ENCODE measurements around the gene SSC5D.

Gene SSC5D

DNA sequence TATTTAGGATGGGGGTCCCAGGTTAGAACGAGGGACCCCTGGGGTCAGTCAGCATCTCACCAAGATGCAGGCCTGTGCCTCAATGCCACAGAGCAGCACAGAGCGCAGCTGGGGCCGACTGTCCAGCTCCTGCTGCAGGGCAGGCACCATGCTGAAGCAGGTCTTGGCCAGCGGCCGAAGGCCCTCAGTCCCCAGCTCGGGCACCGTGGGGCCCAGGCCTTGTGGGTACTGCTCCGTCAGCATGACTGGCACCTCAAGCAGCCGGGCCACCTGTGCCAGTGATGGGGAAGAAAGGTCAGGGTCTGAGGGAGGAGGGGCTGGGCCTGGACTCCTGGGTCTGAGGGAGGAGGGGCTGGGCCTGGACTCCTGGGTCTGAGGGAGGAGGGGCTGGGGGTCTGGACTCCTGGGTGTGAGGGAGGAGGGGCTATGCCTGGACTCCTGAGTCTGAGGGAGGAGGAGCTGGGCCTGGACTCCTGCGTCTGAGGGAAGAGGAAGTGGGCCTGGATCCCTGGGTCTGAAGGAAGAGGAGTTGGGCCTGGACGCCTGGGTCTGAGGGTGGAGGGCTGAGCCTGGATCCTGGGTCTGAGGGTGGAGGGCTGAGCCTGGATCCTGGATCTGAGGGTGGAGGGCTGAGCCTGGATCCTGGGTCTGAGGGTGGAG is 32.5 kb upstream of the SSC5D start:
- no peak for DNase-seq

DNA sequence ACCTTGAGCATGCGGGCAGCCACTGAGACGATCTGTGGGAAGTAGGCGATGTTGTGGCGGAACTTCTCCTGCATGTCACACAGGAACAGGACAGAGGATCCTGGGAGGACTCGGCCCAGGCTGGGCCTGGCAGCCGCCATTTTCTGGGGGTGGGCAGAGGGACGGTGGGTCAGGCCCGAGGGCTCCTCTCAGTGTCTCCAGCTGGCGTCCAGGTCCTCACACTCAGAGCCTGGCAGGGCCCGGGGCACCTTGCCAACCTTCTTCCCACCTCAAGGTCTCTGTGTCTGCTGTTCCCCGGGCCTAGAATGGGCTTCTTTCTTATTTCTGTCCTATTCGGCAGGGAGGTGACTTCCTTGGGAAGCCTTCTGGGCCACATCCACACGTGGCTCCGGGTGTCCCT is 31.9 kb upstream of the SSC5D start:
- DNase-seq, result no peak

DNA sequence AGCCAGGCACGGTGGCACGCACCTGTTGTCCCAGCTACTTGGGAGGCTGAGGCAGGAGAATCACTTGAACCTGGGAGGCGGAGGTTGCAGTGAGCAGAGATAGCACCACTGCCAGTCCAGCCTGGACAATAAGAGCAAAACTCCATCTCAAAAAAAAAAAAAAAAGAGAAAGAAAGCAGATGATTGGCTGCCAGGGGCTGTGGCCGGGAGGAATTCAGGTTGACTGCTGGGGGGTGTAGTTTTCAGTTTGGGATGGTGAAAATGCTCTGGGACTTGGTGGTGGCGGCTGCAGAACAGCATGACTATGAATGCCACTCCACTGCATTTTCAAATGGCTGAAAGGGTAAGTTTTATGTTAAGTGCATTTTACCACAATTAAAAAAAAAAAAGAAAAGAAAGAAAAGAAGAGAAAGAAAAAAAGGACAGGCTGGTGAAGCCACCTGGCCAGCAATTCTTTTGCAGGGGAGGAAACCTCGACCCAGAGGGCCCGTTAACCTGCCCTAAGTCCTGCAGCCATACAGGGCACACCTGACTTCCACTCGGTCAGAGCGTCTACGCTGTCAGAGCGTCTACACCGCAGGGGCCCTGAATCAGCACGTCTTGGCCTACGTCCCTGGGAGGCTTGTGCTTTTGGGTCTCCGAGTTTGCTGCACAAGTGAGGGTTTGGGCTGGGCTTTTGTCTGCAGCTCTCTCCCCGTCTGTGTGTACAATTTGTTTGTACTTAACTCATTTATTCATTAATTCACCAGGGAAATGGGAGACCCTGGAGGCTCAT is 30.4 kb upstream of the SSC5D start:
- no peak for DNase-seq

DNA sequence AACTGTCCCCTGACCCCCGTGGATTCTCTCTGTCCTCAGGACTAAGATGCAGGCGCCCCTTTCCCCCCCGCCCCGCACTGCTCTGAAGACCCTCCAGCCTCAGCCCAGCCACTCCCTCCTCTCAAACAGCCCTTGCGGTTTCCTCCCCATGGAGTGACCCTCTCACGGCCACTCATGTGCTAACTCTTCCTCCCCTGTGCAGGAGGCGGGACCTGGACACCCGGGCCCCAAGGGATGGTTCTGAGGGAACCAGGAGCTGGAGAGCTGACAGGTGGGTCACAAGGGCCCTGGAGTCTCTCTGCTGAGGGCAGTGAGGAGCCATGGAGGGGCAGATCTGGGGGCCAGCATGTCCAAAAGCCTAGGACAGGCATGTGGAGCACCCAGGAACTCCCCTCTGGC is 28.7 kb upstream of the SSC5D start:
- DNase-seq, result no peak

DNA sequence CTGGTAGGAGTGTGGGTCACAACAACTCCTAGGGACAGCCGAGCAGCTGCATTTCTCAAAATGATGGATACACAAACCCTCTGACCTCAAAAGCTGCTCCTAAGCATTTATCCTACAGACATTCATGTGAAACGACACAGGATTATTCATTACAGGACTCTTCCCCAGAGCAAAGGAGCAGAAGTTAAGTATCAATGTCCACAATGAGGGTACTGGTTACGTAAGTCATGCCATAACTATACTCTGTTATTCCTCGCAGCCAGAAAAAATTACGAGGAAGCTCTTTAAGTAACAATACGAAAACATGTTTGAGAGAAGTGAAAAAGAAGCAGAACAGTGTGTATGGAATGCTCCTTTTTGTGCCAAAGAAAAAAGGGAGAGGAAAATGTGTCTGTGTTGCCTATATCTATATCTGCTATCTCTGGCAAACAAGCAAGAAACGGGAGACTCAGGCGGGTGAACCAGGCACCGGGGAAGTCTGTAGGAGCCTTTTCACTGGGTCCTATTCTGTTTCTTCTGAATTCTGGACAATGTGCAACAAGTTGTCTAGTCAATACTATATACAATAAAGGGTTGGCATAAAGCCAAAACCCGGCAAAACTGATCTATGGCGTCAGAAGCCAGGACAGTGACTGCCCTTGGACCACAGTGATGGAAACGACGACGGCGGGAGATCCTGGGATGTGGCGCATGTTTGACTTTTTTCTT is 28.1 kb upstream of the SSC5D start:
- DNase-seq, result peak; percentile 39

DNA sequence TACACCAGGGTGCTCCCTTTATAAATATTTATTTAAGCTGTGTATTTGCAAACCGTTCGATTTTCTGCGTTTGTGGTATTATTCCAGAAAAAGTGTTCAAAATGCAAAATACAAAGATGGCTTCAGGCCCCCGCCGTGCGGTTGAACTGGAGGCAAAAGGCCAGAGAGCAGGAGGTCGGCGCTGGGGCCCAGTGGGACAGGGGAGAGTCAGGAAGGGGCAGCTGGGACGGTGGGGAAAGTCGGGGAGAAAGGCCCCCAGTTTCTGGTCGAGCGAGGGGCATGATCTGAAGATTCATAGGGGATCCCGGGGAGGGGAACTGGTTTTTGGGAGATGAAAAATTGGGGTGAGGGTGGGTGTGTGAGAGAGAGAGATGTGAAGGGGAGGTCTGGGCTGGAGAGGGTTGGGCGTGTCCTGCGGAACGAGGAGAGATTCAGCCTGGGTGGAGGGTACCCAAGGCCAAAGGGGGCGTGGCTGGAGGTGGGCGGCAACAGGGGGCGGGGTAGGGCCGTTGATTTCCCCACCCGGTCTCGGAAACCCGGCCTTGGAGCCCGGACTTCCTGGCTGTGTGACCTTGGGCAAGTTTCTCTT is 27.5 kb upstream of the SSC5D start:
- peak; percentile 53 for DNase-seq

DNA sequence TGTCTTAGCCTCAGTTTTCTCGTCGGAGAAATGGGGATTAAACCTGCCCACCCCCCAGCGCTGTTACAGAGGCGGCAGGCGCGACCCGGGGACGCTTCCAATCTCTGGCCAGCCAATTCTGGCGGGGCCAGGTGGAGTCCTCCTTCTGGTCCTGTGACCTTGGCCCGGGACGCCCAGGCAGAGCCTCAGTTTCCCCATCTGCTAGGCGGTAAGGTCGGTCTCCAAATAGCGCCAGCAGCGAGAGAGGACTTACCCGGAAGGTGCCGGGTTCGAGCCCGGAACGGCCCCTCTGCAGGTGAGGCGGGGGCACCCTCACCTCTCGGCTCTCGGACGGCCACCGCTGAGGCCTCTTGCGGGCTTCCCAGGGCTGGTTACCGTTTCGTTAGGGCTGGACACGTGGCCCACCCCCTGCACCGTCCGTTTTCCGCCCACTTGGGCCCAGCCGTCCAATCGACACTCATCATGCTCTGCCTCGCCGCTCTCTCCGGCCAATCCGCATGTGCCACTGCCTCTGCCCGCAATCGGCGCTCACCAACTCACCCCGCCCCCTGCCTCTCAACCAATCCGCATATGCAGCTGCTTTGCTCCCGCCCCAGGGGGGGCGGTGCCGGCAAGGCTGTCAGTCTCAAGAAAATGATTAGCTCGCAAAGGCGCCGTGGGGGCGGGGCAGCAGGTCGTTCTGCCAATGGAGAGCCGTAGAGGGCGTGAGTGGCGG is 26.8 kb upstream of the SSC5D start, which contains the start of gene ISOC2:
Gene ISOC2 (minus strand): TSS at position 384 of the 715 bp plus-strand sequence. CDS start 5,156 bp downstream, outside the sequence.
- peak; percentile 92 for DNase-seq

DNA sequence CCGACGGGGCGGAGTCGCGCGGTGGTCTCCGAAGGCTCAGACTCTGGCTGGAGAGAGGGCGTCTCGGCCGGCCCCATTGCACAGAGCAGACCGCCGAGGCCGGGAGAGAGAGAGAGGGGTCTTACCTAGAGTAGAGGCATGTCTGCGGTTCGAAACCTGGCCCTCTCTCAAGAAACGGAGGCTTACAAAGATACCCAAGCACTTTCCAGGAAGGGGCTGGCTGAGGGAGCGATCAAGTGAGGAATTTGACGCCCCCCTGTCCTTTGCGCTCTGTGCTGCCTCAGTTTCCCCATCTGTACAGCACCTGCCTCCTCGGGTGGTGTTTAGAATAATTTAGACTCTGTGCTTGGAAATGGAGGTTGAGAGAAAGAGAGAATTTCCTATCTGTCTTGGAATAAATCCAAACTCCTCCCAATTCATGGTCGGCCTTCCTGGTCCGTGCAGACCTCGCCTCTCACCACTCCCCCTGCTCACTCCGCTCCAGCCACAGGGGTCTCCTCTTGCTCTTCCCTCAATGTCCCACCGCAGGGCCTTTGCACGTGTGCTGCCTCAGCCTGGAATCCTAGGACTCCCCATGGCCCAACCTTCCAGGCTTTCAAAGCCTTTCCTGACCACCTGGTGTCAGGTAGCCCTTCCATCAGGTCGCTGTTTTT is 26.1 kb upstream of the SSC5D start:
- no peak for DNase-seq

DNA sequence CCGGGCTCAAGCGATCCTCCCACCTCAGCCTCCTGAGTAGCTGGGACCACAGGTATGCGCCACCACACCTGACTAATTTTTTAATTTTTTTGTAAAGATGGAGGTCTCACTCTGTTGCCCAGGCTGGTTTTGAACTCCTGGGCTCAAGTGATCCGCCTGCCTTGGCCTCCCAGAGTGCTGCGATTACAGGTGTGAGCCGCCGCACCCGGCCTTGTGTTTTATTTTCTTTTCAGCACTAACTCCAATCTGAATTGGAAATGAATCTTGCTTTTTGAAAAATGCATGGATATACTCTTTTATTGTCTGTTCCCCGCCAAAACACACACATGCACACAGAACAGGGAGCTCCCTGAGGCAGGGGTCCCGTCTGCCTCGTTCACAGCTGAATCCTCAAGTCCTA is 25.5 kb upstream of the SSC5D start:
- no peak for DNase-seq

DNA sequence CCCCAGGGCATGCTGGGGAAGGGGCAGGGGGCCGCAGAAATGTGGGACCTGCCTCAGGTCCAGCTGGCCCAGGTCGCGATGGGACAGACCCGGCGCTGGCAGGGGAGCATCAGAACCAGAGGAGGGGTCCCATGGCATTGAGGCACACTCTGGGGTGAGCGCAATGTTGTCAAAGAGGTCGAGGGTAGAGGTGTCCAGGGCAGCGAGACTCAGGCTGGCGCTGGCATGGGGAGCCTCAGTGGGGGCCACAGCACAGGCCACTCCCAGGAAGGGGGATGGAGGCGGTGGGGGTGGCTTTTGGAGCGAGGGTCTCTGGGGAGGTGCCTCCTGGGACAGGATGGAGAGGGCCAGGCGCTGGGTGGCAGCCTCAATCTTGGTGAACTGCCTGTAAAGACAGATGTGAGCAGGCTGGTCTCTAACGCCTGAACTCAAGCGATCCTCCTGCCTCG is 24.6 kb upstream of the SSC5D start:
- DNase-seq, result no peak

DNA sequence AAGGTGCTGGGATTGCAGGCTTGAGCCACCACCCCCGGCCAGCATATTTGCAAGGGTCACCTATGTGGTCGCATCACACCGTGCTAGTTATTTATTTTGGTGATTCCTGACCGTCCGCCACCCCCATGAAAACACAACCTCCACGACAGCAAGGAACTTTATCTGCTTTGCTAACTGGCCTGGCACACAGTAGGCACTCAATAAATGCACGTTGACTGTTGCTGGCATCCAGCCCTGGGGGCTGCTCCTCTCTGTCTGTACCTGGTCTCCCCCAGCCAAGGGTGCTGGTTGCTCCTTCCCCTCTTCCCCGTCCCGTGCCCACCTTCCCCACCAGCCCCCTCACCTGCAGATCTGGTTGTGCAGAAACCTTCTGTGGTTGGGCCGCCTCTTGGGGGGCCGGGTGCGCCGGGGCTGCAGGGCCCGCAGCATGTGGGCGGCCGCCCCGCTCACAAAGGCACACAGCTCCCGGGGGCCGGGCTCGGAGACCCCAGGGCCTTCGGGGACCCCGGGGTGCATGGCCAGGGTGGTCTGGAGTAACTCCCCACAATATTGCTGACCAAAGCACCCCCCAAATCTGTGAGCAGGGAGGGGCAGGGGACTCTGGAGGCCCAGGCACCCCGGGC is 24.1 kb upstream of the SSC5D start:
- no peak for DNase-seq

DNA sequence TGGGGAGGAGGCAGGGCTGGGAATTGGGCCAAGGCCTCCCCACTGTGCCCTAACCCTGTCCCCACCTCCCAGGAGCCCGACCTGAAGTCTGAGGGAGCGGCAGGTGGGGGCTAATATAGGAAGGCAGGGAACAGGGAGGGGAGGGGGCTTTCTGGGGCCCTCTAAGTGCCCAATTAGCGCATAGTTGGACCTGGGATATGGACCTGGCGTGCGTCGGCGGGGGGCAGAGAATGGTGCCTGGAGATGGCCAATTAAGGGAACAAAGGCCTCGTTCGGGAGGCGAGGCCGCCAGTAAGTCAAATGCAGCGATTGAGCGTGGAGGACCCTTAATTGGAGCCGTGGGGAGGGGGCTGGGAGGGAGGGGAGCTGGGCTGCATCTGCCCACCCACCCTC is 23.6 kb upstream of the SSC5D start, which contains the start of gene C19orf85:
Gene C19orf85 (minus strand): TSS at position 90 of the 393 bp plus-strand sequence. CDS start 197 bp downstream, outside the sequence.
- DNase-seq, result no peak

DNA sequence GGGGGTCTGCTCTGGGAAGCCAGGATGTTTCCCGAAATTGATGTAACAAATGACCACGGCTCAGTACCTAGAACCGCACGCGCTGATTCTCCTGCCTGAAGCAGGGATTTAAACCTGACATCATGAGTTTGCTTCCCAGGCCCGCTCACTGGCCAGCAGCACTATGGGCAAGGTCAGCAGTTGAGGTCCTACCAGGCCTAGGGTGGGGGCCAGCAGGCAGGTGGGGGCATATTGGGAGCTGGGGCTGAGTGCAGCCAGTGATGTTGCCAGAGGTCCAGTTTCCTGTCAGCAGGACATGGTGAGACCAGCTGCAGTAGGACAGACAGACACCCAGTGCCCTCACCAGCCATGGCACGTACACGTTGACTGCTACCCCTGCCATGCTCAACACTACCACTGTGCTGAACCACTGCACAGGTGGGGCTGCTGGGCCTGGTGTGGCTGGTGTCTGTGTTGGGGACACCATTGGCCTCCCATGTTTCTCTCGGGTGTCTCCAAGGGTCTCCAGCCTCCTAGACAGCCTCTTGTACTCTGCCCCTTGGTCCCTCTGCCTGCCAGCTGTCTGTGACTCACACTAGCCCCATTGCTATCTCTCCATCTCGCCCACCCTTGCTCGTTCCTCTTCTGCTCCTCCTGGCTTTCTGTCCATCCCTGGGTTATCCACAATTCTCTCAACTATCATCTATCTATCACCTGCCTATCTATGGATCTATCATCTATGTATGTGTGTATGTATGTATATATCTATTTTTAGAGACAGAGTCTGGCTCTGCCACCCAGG is 22.6 kb upstream of the SSC5D start:
- no peak for DNase-seq

DNA sequence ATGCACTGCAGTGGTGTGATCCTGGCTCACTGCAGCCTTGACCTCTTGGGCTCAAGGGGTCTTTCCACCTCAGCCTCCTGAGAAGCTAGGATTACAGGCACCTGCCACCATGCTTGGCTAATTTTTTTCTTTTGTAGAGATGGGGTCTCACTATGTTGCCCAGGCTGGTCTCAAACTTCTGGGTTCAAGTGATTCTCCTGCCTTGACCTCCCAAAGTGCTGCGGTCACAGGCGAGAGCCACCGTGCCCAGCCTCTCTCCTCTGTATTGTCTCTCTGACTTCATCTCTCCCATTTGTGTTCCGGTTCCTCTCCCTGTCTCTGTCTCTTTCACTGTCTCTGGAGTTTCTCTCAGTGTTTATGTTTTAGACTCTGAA is 22.0 kb upstream of the SSC5D start:
- no peak for DNase-seq

DNA sequence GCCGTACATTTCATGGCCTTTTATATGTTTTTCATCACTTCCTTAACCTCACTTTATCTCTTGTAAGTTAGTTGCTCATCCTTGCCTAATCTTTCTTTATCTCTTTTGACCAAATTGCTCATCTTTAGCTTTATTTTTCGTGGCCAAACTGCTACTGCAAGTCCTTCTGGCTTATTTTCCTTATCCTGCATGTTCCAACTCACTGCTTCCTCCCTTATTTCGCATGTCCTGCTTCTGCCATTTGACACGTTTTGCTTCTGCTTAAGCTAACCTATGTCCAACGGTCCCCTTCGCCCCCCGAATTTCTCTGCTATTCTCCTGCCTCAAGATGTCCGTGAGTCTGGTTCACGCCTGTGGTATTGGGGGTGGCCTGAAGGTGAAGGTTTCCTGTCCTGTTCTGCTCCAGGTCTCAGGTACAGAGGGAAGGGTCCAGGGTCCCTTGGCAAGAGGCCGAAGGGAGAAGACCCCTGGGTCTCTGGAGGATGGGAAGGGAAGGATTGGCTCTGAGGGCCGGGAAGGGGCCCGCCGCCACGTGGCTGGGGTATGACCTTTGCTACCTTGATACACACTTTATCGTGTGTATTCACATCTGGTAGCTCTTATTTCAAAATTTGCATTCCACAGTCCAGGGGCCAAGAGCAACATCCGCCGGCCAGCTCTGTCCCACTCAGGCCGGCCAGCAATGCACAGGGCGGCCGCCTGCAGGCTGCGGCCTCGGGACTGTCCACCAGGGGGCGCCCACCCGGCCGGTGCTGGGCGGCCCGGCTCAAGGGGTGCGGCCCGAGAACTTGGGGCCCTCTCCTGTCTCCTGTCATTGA is 20.8 kb upstream of the SSC5D start:
- DNase-seq, result peak; percentile 73

DNA sequence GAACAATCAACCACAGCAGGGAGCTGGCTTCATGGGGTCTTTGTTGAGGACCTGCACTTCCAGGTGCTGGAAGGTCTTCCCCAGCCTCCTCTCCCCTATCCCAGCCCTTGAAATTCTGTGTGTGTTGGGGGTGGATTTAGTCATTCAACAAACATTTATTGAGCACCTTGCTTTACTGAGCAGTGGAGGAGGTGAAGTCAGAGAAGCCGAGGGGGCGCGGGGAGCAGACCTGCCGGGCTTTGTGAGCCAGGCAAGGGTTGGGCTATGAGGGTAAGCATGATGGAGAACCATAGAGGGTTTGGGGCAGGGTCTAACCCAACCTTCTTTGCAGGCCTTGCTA is 20.2 kb upstream of the SSC5D start:
- no peak for DNase-seq

DNA sequence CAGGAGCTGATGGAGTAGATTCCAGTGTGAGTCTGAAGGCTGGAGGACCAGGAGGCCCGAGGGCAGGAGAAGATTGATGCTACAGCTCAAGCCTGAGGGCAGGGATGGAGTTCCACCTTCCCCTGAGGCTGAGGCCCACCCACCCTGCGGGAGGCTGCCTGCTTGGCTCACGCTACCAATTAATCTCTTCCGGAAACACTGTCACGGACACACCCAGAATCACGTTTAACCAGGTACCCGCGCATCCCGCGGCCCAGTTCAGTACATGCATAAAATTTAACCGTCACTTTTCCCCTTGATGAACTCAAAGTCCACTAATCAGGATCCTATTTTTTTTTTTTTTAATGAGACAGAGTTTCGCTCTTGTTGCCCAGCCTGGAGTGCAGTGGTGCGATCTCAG is 17.0 kb upstream of the SSC5D start:
- DNase-seq, result no peak

DNA sequence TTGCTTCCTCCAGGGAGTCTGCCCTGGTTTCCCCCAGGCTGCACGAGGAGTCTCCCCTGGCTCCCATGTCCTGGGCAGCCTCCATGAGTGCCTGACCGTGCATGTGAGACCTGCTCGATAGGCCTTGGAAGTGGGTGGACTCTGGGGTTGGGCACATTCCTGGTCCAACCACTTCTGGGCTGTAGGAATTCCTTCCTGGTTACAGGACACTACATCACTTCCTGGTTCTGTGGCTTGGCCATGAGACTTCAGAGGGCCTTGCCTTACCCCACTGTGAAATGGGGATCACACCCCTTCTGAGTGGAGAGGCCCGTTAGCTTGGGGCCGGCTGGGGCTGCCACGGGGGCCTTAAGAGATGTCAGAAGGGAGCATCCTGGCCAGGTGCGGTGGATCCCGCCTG is 15.8 kb upstream of the SSC5D start:
- no peak for DNase-seq

DNA sequence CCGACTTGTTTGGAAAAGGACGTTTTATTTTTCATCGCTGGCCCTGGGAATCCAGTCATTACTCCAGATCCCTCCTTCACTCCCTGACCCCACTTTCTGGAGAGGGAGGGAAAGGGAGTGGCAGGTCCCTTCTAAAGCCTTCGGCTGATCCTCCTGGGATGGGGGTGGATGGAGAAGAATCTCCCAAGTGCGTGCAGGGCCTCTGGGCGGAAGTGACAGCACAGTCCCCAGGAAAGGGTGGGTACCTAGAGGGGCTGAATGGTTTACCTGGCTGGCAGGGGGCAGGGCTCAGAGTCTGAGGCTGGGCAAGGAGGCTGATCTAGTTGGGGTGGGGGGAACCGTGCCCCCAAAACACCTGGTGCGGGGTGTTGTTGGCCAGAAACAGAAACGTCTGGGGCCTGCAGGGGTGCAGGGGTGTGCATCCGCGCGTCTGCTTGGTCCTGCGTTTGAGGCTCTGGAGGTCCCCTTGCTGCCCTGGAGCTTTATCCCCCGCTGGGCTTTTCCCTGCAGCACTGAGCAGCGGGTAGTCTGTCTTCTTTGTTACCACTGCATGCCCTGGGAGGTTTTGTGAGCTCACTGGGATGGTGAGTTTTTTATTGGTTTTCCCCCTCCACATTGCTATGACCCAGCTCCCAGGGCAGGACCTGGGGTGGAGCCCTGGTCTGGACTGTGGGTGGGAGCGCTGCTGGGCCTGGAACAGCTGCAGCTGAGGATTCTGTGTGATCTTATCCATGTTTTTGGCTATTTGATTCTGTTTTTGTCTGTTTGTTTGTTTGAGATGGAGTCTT is 14.8 kb upstream of the SSC5D start:
- DNase-seq, result no peak
